Measurements from ENCODE around the gene TNFRSF12A.

DNA sequence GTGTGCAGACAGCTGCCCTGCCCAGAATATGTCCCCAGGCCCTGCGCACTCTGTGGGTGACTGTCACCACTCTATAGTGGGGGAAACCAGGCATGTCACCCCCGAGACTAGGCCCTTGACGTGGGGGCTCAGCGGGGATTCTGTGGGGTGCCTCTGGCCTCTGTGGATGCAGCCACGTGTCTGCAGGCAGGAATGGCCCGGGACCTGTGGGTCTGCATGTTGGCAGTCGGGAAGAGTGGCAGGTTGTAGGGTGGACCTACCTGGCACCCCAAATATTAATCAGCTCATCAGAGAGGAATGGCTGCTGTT, 46.2 kb downstream of the TNFRSF12A start:
- TF ChIP-seq ZNF347 (CRISPR knock-in tag; IDR thresholded peaks at IDR 0.05; ENCODE audit: low read depth) (no peak), U2AF1 (optimal IDR thresholded peaks at IDR 0.05; ENCODE audit: low read depth, low read length) (no peak), ZNF318 (IDR thresholded peaks at IDR 0.05; ENCODE audit: borderline replicate concordance in 1 of 2, low read depth in 1 of 2) (no peak), ATF1 (CRISPR knock-in tag; IDR thresholded peaks at IDR 0.05) (no peak), ATF1 (tag; IDR thresholded peaks at IDR 0.05) (no peak), KDM2B (CRISPR knock-in tag; IDR thresholded peaks at IDR 0.05) (no peak), ZNF133 (CRISPR knock-in tag; IDR thresholded peaks at IDR 0.05) (no peak), CTCF (IDR thresholded peaks at IDR 0.05 in 2 of 3, conservative IDR thresholded peaks at IDR 0.05 in 1 of 3; ENCODE audit: insufficient read depth in 2 of 3, low read depth in 1 of 3, low read length in 3 of 3) (no peak), POLR2A (conservative IDR thresholded peaks at IDR 0.05) (no peak), SP1 (CRISPR knock-in tag; IDR thresholded peaks at IDR 0.05) (no peak)
- TF ChIP-seq, protein P1, sequence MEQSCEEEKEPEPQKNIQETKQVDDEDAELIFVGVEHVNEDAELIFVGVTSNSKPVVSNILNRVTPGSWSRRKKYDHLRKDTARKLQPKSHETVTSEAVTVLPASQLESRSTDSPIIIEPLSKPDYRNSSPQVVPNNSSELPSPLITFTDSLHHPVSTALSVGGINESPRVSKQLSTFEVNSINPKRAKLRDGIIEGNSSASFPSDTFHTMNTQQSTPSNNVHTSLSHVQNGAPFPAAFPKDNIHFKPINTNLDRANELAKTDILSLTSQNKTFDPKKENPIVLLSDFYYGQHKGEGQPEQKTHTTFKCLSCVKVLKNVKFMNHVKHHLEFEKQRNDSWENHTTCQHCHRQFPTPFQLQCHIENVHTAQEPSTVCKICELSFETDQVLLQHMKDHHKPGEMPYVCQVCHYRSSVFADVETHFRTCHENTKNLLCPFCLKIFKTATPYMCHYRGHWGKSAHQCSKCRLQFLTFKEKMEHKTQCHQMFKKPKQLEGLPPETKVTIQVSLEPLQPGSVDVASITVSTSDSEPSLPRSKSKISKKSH (CRISPR knock-in tag; IDR thresholded peaks at IDR 0.05) = no peak
- TF ChIP-seq, protein P2, sequence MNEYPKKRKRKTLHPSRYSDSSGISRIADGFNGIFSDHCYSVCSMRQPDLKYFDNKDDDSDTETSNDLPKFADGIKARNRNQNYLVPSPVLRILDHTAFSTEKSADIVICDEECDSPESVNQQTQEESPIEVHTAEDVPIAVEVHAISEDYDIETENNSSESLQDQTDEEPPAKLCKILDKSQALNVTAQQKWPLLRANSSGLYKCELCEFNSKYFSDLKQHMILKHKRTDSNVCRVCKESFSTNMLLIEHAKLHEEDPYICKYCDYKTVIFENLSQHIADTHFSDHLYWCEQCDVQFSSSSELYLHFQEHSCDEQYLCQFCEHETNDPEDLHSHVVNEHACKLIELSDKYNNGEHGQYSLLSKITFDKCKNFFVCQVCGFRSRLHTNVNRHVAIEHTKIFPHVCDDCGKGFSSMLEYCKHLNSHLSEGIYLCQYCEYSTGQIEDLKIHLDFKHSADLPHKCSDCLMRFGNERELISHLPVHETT (CRISPR knock-in tag; conservative IDR thresholded peaks at IDR 0.05 in 1 of 2, IDR thresholded peaks at IDR 0.05 in 1 of 2) = no peak

Data from K562 (cell line).